Measurements from ENCODE around the gene CD151.
A peak's percentile ranks its signal among the peaks of the same experiment; 100 is the strongest.

- TF ChIP-seq CTCF (conservative IDR thresholded peaks at IDR 0.05; ENCODE audit: low read depth in 2 of 2): no peak
- no peak for TF ChIP-seq CREB1 (CRISPR knock-in tag; IDR thresholded peaks at IDR 0.05; ENCODE audit: low read depth)
- TF ChIP-seq POLR2AphosphoS5 (IDR thresholded peaks at IDR 0.05; ENCODE audit: low read depth): peak; percentile 83
- no peak for TF ChIP-seq ETS1 (IDR thresholded peaks at IDR 0.05)
- no peak for TF ChIP-seq EZH2 (IDR thresholded peaks at IDR 0.05; ENCODE audit: low read depth, unreplicated experiment)
- TF ChIP-seq EZH2phosphoT487 (IDR thresholded peaks at IDR 0.05; ENCODE audit: unreplicated experiment): no peak
- no peak for TF ChIP-seq STAT1 (IDR thresholded peaks at IDR 0.05; ENCODE audit: unreplicated experiment)
- TF ChIP-seq ZNF331 (CRISPR knock-in tag; IDR thresholded peaks at IDR 0.05; ENCODE audit: low read depth): no peak
- no peak for TF ChIP-seq REST (IDR thresholded peaks at IDR 0.05; ENCODE audit: unreplicated experiment)
- TF ChIP-seq NANOG (IDR thresholded peaks at IDR 0.05; ENCODE audit: borderline replicate concordance): no peak
These were observed 2.2 kb upstream of the CD151 start for GRCh38 chr11:830295-831117.
